ELF-1 (cell line): Measurements from ENCODE around the gene SURF1.
"Not testable (repeated sequence)": the region's sequence is repeated elsewhere in the genome, so short reads cannot be mapped to it uniquely, and the experiment has no call there.

Experiments used
- DNase-seq: peaks from one replicate; pipeline ENCODE4 v3.0.0-alpha.2; 2016; ENCODE audit warnings: low read depth, low spot score

SURF1 gene

GRCh38 chr9:133383438-133383837, 27.2 kb upstream of the SURF1 start:
- no peak for DNase-seq

- no peak for DNase-seq
Measured at GRCh38 chr9:133382507-133383141, 26.3 kb upstream of the SURF1 start.

GRCh38 chr9:133380734-133381133, 24.4 kb upstream of the SURF1 start:
- DNase-seq, result no peak

GRCh38 chr9:133379153-133380086, 23.1 kb upstream of the SURF1 start:
- no peak for DNase-seq

- DNase-seq, result no peak
Measured at GRCh38 chr9:133378408-133378962, 22.2 kb upstream of the SURF1 start.

- DNase-seq, result peak; percentile 18
Measured at GRCh38 chr9:133377721-133378216, 21.5 kb upstream of the SURF1 start.

GRCh38 chr9:133377280-133377679, 21.0 kb upstream of the SURF1 start:
- not testable (repeated sequence) for DNase-seq

GRCh38 chr9:133375724-133376654, 19.7 kb upstream of the SURF1 start, which contains the start of the genes STKLD1 and SURF4:
Gene STKLD1, plus strand, starts transcription at chr9:133376366. Its CDS starts 108 bp downstream, at chr9:133376474.
Gene SURF4, minus strand, starts transcription at chr9:133376060. Its CDS starts 91 bp downstream, at chr9:133375969.
- DNase-seq, result peak; percentile 98

GRCh38 chr9:133375116-133375723, 18.9 kb upstream of the SURF1 start:
- peak; percentile 49 for DNase-seq

- DNase-seq, result no peak
Measured at GRCh38 chr9:133374612-133375115, 18.4 kb upstream of the SURF1 start.

- no peak for DNase-seq
Measured at GRCh38 chr9:133372144-133372543, 15.9 kb upstream of the SURF1 start.

GRCh38 chr9:133371261-133371711, 15.0 kb upstream of the SURF1 start:
- no peak for DNase-seq

GRCh38 chr9:133370685-133371084, 14.4 kb upstream of the SURF1 start:
- no peak for DNase-seq

GRCh38 chr9:133369933-133370332, 13.6 kb upstream of the SURF1 start:
- no peak for DNase-seq

- DNase-seq, result no peak
Measured at GRCh38 chr9:133369422-133369821, 13.1 kb upstream of the SURF1 start.

GRCh38 chr9:133368249-133368881, 12.1 kb upstream of the SURF1 start:
- no peak for DNase-seq

GRCh38 chr9:133367778-133368177, 11.5 kb upstream of the SURF1 start:
- DNase-seq, result no peak

- no peak for DNase-seq
Measured at GRCh38 chr9:133367221-133367620, 10.9 kb upstream of the SURF1 start.

- DNase-seq, result no peak
Measured at GRCh38 chr9:133366435-133366834, 10.1 kb upstream of the SURF1 start.
